HEK293T (cell line): ENCODE measurements around the gene DACH1.

Experiments
- ELF4 ChIP-seq: fragments of 450-650 bp; IDR thresholded peaks from 2 replicates; pipeline ENCODE4 v1.6.1; 2017; ENCODE audit warnings: antibody characterized with exemption
- HDGF ChIP-seq: fragments of 450-650 bp; IDR thresholded peaks from 2 replicates; pipeline ENCODE4 v1.6.1; 2017; ENCODE audit warnings: antibody characterized with exemption, borderline replicate concordance
- SP1 ChIP-seq: fragments of 450-650 bp; IDR thresholded peaks from 2 replicates; pipeline ENCODE4 v1.6.1; 2017
- TARDBP ChIP-seq: fragments of 450-650 bp; IDR thresholded peaks from 2 replicates; pipeline ENCODE4 v1.6.1; 2016
- ZNF384 ChIP-seq: fragments of 450-650 bp; IDR thresholded peaks from 2 replicates; pipeline ENCODE4 v1.6.1; 2016

DNA sequence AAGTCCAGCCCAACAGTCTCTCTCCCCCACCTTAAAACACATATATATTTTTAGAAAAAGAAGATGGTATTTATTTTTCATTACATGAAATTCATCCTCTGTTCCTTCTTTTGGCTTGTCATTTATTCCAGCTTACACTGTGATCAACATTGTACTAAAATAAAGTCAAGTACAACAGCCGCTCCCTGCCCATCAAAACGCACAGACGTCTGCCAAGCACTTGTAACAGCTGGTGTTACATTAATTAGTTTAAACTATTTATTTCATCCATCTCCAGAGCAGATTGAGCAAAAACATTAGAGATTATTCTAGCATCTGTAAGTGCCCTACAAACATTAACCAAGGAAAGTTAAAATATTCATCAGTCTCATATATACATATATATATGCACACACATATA lies 350.5 kb downstream of the DACH1 start:
- TF ChIP-seq SP1 (no peak), TARDBP (no peak), ZNF384 (no peak), HDGF (no peak), ELF4 (no peak)
